Hepatocyte (in vitro differentiated cells): ENCODE data around the gene PHACTR2.

Experiments used
- EZH2 ChIP-seq: fragments of 200-600 bp; sonication (generic); IDR thresholded peaks from 2 replicates; pipeline ENCODE4 v1.6.1; 2016; ENCODE audit warnings: antibody characterized with exemption, mild to moderate bottlenecking, borderline replicate concordance
- EZH2phosphoT487 ChIP-seq: fragments of 200-600 bp; sonication (generic); IDR thresholded peaks from one replicate; pipeline ENCODE4 v1.6.1; 2018; ENCODE audit warnings: antibody characterized with exemption, mild to moderate bottlenecking, low read depth, moderate library complexity; ENCODE audit not compliant: unreplicated experiment, severe bottlenecking
- TF ChIP-seq, protein P1 (sequence below): fragments of 200-600 bp; sonication (generic); IDR thresholded peaks from 2 replicates; pipeline ENCODE4 v1.5.1; 2016; ENCODE audit warnings: antibody characterized with exemption, mild to moderate bottlenecking; ENCODE audit not compliant: poor library complexity

DNA sequence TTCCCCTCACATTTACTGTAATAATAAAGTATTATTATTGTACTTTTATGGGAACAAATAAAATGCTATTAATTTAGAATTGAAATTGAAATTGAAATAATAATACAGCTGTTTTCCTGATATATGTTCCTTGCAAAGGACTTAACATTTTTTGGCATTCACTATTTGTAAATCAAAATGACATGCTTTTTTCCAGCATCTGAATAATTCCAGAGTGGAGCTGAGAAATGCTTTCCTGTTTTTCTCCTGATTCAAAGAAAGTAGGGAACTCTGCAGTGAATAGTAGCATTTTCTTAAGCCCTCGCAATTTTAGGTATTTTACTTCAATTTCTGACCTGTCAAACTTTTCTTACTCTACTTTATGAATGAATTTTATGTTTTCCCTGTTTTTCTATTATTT lies 72.1 kb downstream of the PHACTR2 start:
- TF ChIP-seq, protein P1, sequence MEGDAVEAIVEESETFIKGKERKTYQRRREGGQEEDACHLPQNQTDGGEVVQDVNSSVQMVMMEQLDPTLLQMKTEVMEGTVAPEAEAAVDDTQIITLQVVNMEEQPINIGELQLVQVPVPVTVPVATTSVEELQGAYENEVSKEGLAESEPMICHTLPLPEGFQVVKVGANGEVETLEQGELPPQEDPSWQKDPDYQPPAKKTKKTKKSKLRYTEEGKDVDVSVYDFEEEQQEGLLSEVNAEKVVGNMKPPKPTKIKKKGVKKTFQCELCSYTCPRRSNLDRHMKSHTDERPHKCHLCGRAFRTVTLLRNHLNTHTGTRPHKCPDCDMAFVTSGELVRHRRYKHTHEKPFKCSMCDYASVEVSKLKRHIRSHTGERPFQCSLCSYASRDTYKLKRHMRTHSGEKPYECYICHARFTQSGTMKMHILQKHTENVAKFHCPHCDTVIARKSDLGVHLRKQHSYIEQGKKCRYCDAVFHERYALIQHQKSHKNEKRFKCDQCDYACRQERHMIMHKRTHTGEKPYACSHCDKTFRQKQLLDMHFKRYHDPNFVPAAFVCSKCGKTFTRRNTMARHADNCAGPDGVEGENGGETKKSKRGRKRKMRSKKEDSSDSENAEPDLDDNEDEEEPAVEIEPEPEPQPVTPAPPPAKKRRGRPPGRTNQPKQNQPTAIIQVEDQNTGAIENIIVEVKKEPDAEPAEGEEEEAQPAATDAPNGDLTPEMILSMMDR: no peak
- TF ChIP-seq EZH2 (no peak), EZH2phosphoT487 (no peak)
